OCI-LY1 (cell line): Measurements from ENCODE around the gene COL26A1.

ENCODE experiments used
- H2AFZ ChIP-seq: fragments of 200-600 bp; sonication (generic), shearing (Covaris generic); 2 replicates; pipeline ENCODE4 v1.6.0; 2014; ENCODE audit warnings: antibody characterized with exemption, mild to moderate bottlenecking, low read length
- H3F3A ChIP-seq: fragments of 200-600 bp; sonication (generic), shearing (Covaris generic); 2 replicates; pipeline ENCODE4 v1.6.0; 2014; ENCODE audit warnings: mild to moderate bottlenecking, antibody characterized with exemption, low read length, moderate library complexity; ENCODE audit not compliant: insufficient read depth
- H3K27ac ChIP-seq: fragments of 200-600 bp; sonication (generic); 2 replicates; pipeline ENCODE4 v1.5.1; 2014; ENCODE audit warnings: low read length, mixed run types, mild to moderate bottlenecking, low read depth; ENCODE audit not compliant: poor library complexity, severe bottlenecking
- H3K27me3 ChIP-seq: fragments of 200-600 bp; sonication (generic); 2 replicates; pipeline ENCODE4 v1.6.0; 2014; ENCODE audit warnings: antibody characterized with exemption, mild to moderate bottlenecking, low read length, moderate library complexity; ENCODE audit not compliant: insufficient read depth
- H3K36me3 ChIP-seq: fragments of 200-600 bp; sonication (generic); 2 replicates; pipeline ENCODE4 v1.6.1; 2014; ENCODE audit warnings: mild to moderate bottlenecking, antibody characterized with exemption, low read length, moderate library complexity, mixed read lengths; ENCODE audit not compliant: insufficient read depth
- H3K4me1 ChIP-seq: fragments of 200-600 bp; sonication (generic); 2 replicates; pipeline ENCODE4 v1.5.1; 2014; ENCODE audit warnings: mild to moderate bottlenecking, low read length, moderate library complexity; ENCODE audit not compliant: insufficient read depth, severe bottlenecking
- H3K4me2 ChIP-seq: fragments of 200-600 bp; sonication (generic), shearing (Covaris generic); 2 replicates; pipeline ENCODE4 v1.6.1; 2014; ENCODE audit warnings: low read length
- H3K4me3 ChIP-seq: fragments of 200-600 bp; sonication (generic); 2 replicates; pipeline ENCODE4 v1.5.1; 2014; ENCODE audit warnings: low read length, low read depth, mild to moderate bottlenecking, mixed read lengths; ENCODE audit not compliant: poor library complexity, severe bottlenecking
- H3K79me2 ChIP-seq: fragments of 200-600 bp; shearing (Covaris generic); 2 replicates; pipeline ENCODE4 v1.6.1; 2016; ENCODE audit warnings: mixed run types, low read length, mixed read lengths; ENCODE audit not compliant: insufficient read depth
- H3K9ac ChIP-seq: fragments of 200-600 bp; sonication (generic), shearing (Covaris generic); 2 replicates; pipeline ENCODE4 v1.6.1; 2014; ENCODE audit warnings: mild to moderate bottlenecking, low read length, mixed read lengths
- H3K9me2 ChIP-seq: fragments of 200-600 bp; sonication (generic), shearing (Covaris generic); 2 replicates; pipeline ENCODE4 v1.6.1; 2014; ENCODE audit warnings: low read depth, mild to moderate bottlenecking, low read length, mixed read lengths
- H3K9me3 ChIP-seq: fragments of 200-600 bp; shearing (Covaris generic); 2 replicates; pipeline ENCODE4 v1.6.1; 2014; ENCODE audit warnings: low read length, mixed read lengths
- H4K20me1 ChIP-seq: fragments of 200-600 bp; sonication (generic), shearing (Covaris generic); 2 replicates; pipeline ENCODE4 v1.6.0; 2016; ENCODE audit warnings: mild to moderate bottlenecking, low read length; ENCODE audit not compliant: insufficient read depth
- EZH2 ChIP-seq: fragments of 200-600 bp; sonication (generic), shearing (Covaris generic); IDR thresholded peaks from 2 replicates; pipeline ENCODE4 v1.8.0; 2017; ENCODE audit warnings: borderline replicate concordance, mixed run types, mild to moderate bottlenecking, antibody characterized with exemption, low read length, moderate library complexity, mixed read lengths
- TF ChIP-seq, protein P1 (sequence below): fragments of 200-600 bp; sonication (generic), shearing (Covaris generic); IDR thresholded peaks from 2 replicates; pipeline ENCODE4 v1.5.1; 2017; ENCODE audit warnings: mild to moderate bottlenecking, antibody characterized with exemption, low read length, moderate library complexity, mixed read lengths

The COL26A1 gene

DNA sequence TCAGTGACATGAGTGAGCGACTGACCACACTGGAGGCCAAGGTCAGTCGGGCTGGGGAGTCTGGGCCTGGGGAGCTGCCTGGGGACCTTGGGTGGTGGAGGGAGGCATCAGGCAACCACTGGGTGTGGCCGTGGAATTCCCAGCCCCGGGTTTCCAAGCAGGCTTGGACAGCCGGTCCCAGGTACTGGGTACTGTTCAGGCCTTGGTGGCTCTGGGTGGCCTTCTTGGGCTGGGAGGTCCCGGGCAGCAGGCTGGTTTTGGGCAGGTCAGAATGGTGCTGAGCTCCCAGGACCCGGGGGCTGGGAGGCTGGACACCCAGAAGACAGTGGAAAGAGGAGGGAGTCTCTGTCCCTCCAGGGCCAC lies 170.4 kb downstream of the COL26A1 start:
- H3K4me2 ChIP-seq: no peak overlapping the region
- no peak overlapping the region for H3K4me3 ChIP-seq
- H3K36me3 ChIP-seq: no peaks in the 10 kb centered on the region
- H3F3A ChIP-seq: no peaks in the 10 kb centered on the region
- peaks cover 42% of the 10 kb centered on the region for H3K27me3 ChIP-seq
- no peaks in the 10 kb centered on the region for H3K4me1 ChIP-seq
- no peak overlapping the region for H2AFZ ChIP-seq
- TF ChIP-seq, protein P1, sequence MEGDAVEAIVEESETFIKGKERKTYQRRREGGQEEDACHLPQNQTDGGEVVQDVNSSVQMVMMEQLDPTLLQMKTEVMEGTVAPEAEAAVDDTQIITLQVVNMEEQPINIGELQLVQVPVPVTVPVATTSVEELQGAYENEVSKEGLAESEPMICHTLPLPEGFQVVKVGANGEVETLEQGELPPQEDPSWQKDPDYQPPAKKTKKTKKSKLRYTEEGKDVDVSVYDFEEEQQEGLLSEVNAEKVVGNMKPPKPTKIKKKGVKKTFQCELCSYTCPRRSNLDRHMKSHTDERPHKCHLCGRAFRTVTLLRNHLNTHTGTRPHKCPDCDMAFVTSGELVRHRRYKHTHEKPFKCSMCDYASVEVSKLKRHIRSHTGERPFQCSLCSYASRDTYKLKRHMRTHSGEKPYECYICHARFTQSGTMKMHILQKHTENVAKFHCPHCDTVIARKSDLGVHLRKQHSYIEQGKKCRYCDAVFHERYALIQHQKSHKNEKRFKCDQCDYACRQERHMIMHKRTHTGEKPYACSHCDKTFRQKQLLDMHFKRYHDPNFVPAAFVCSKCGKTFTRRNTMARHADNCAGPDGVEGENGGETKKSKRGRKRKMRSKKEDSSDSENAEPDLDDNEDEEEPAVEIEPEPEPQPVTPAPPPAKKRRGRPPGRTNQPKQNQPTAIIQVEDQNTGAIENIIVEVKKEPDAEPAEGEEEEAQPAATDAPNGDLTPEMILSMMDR: no peak
- TF ChIP-seq EZH2: no peak
- no peaks in the 10 kb centered on the region for H3K9me3 ChIP-seq
- no peaks in the 10 kb centered on the region for H4K20me1 ChIP-seq
- H3K79me2 ChIP-seq: no peaks in the 10 kb centered on the region
- H3K9me2 ChIP-seq: no peaks in the 10 kb centered on the region
- no peak overlapping the region for H3K9ac ChIP-seq
- no peak overlapping the region for H3K27ac ChIP-seq

DNA sequence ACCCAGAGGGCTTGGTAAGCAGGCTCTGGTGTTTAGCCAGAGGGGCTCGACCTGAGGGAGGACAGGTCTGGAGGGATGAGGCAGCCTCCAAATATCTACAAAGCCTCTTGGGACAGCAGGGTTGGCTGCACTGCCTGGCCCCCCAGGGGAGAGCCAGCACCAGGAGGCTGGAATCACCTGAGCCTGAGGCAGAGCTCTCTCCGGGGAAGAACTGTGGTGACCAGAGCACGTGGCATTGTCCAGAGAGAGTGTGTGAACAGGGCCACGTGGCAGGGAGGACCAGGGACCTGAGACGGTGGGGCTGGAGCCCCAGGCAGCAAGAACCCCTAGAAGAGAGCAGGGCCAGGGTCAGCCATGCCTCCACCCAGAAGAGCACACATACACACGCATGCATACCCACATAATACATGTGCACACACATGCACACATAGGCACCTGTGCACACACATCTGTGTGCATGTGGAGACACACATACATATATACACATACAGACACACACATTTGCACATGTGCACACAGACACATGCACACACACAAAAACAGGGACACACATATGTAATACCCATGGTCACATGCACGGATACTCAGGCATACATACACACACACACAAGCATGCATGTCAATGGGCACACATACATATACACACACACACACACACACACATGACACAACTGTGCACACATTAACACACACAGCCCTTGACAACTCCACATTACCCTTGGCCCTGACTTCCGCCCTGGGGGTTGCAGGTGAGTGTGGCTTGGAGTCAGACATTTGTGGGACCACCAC lies 171.5 kb downstream of the COL26A1 start:
- H3K4me1 ChIP-seq: no peaks in the 10 kb centered on the region

DNA sequence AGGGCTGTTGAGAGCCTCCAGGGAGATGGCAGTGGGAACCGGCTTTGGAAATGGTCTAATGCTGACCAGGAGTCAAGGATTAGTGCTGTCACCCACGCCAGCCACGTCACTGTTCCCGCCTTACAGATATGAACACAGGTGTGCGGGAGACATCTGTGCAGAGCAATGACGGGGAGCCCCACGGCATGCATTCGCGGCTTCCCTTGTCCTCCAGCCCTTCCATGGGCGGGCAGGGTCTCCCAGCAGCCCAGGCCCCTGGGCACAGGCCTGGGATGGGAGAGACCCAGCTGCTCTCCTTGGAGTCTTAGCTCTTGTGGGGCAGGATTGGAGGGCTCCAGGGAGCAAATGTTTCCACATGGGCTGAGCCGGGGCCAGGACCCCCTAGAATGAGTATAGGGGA lies 172.2 kb downstream of the COL26A1 start:
- Histone ChIP-seq H4K20me1 (no peaks in the 10 kb centered on the region), H3K4me1 (no peaks in the 10 kb centered on the region), H3K9ac (no peak overlapping the region), H3K9me3 (no peaks in the 10 kb centered on the region), H3F3A (no peaks in the 10 kb centered on the region), H3K4me2 (no peak overlapping the region), H3K27me3 (peaks cover 33% of the 10 kb centered on the region), H3K36me3 (no peaks in the 10 kb centered on the region), H3K79me2 (no peaks in the 10 kb centered on the region), H2AFZ (no peak overlapping the region), H3K9me2 (no peaks in the 10 kb centered on the region), H3K27ac (no peak overlapping the region), H3K4me3 (no peak overlapping the region)
- TF ChIP-seq EZH2: no peak
- TF ChIP-seq, protein P1: no peak

More for the DNA sequence above, 171.5 kb downstream of the COL26A1 start:
- no peak for TF ChIP-seq EZH2
- TF ChIP-seq, protein P1: no peak
- Histone ChIP-seq H3K36me3 (no peaks in the 10 kb centered on the region), H3F3A (no peaks in the 10 kb centered on the region), H3K4me2 (no peak overlapping the region), H3K9me2 (no peaks in the 10 kb centered on the region), H3K27me3 (peaks cover 40% of the 10 kb centered on the region), H3K4me3 (no peak overlapping the region), H4K20me1 (no peaks in the 10 kb centered on the region), H3K27ac (no peak overlapping the region), H3K9me3 (no peaks in the 10 kb centered on the region), H3K9ac (no peak overlapping the region), H2AFZ (no peak overlapping the region), H3K79me2 (no peaks in the 10 kb centered on the region)
